Spinal cord (tissue), 10 donors: ENCODE results near the gene C11orf68. TPM values are rescaled to one million over a fixed set of nuclear protein-coding genes. Genes with fewer than 3 reads are reported as not detected.
A peak's percentile ranks its signal among the peaks of the same experiment; 100 is the strongest.

Experiments used
- DNase-seq, 6 donors: peaks; one replicate each; pipeline versions ENCODE4 v3.0.0 to v3.0.0-alpha.2; 2013 to 2015; ENCODE audit warnings: low spot score in 6 of 6, low read depth in 4 of 6
- H3K27ac ChIP-seq: one replicate; pipeline ENCODE4 v1.5.1; 2013; ENCODE audit warnings: low read depth, low read length, control low read depth
- H3K27me3 ChIP-seq: one replicate; pipeline ENCODE4 v1.6.1; 2013; ENCODE audit warnings: low read length; ENCODE audit not compliant: control insufficient read depth, insufficient read depth
- H3K36me3 ChIP-seq: one replicate; pipeline ENCODE4 v1.6.1; 2013; ENCODE audit warnings: low read length; ENCODE audit not compliant: control insufficient read depth, insufficient read depth
- H3K4me1 ChIP-seq: one replicate; pipeline ENCODE4 v1.6.1; 2013; ENCODE audit warnings: low read length; ENCODE audit not compliant: control insufficient read depth, insufficient read depth
- H3K4me3 ChIP-seq: one replicate; pipeline ENCODE4 v1.5.1; 2013; ENCODE audit warnings: low read depth, low read length, control low read depth
- H3K9me3 ChIP-seq: one replicate; pipeline ENCODE4 v1.6.1; 2013; ENCODE audit warnings: low read length; ENCODE audit not compliant: control insufficient read depth, insufficient read depth
- WGBS: methylation state at CpG from one replicate; pipeline ENCODE4 v1.1.5; 2013; ENCODE audit warnings: missing lambda C conversion rate; ENCODE audit not compliant: insufficient coverage; 5-methylcytosine and 5-hydroxymethylcytosine counted together
- polyA plus RNA-seq, 2 donors: library from polyadenylated mRNA; unstranded; fragments of 120-200 nt; gene quantifications; one replicate each; pipeline ENCODE4 v1.2.1, GENCODE V29; 2013; ENCODE audit not compliant: insufficient read length in 2 of 2
- total RNA-seq, 2 donors: library from RNA; depleted of rRNA in 1 of 2; stranded (reverse); fragments of 120-200 nt in 1 of 2; fragments of >200 nt in 1 of 2; gene quantifications; one replicate each; pipeline versions ENCODE4 v1.2.3 to v1.2.4, GENCODE V29; 2013 to 2014
- donor health status: healthy.

The C11orf68 gene
- total and polyA plus RNA-seq, 4 donors: 13.9 to 66.2 (median 41.4) TPM

DNA sequence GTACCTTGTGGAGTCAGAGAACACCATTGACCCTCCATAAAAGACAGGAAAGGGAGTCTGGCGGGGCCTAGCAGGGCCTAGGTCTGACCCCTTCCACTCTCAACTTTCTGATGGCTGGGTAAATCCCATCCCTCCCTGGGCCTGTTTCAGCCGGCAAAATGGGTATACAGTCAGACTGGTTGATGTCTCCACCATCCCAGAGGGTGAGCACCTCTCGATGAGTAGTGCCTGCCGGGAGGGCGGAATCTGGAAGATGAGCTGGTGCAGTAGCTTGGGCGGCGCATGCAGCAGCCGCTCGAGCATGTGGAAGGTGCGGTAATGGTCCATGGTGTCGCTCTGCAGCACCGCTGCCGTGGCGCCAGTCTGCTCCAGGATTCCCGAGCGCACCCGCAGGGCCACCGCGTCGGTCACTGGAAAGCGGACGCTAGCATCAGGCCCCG, 31.1 kb downstream of the C11orf68 start:
- H3K4me1 ChIP-seq: peaks cover 59% of the 10 kb centered on the region
- peak overlapping the region; percentile 95 for H3K4me3 ChIP-seq
- H3K27ac ChIP-seq: peak overlapping the region; percentile 95
- DNase-seq: no peak
- peaks cover 48% of the 10 kb centered on the region for H3K36me3 ChIP-seq
- no peaks in the 10 kb centered on the region for H3K9me3 ChIP-seq
- H3K27me3 ChIP-seq: no peaks in the 10 kb centered on the region
- under 1% methylated on average over 22 of the region's 23 CpGs for WGBS

DNA sequence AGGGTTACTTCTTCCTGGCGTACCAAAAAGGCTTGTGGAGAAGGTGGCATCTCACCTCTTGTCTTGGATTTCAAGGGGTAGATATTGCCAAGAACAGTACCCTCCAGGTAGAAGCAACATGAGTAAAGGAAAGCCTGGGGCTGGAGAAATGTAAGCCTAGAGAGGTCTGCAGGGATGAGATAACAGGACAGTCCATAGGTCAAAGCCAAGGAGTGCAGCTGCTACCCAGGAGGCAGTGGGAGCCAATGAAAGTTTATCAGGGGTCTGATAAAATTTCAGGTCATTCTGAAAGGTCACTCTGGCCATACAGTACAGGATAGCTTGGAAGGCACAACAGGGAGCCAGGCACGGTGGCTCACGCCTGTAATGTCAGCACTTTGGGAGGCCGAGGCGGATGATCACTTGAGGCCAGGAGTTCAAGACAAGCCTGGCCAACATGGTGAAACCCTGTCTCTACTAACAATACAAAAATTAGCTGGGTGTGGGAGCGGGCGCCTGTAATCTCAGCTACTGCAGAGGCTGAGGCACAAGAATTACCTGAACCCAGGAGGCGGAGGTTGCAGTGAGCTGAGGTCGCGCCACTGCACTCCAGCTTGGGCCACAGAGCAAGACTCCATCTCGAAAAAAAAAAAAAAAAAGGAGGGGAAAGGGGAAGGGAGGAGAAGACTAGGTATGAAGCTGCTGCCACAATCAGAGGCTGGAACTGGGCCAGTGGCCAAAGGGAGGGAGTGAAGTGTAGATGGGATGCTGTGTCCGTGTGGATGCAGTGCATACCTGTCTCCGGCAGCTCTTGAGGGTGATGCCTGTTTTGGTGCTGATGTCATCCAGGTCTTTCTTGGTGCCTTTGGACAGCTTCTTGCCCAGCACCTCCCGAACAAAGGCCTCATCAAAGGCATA, 31.8 kb downstream of the C11orf68 start:
- no peak for DNase-seq
- 83% methylated on average over 13 of the region's 14 CpGs for WGBS
- H3K27ac ChIP-seq: no peak overlapping the region
- no peaks in the 10 kb centered on the region for H3K27me3 ChIP-seq
- peak overlapping the region; percentile 95 for H3K4me3 ChIP-seq
- peaks cover 52% of the 10 kb centered on the region for H3K4me1 ChIP-seq
- H3K36me3 ChIP-seq: peaks cover 54% of the 10 kb centered on the region
- no peaks in the 10 kb centered on the region for H3K9me3 ChIP-seq

DNA sequence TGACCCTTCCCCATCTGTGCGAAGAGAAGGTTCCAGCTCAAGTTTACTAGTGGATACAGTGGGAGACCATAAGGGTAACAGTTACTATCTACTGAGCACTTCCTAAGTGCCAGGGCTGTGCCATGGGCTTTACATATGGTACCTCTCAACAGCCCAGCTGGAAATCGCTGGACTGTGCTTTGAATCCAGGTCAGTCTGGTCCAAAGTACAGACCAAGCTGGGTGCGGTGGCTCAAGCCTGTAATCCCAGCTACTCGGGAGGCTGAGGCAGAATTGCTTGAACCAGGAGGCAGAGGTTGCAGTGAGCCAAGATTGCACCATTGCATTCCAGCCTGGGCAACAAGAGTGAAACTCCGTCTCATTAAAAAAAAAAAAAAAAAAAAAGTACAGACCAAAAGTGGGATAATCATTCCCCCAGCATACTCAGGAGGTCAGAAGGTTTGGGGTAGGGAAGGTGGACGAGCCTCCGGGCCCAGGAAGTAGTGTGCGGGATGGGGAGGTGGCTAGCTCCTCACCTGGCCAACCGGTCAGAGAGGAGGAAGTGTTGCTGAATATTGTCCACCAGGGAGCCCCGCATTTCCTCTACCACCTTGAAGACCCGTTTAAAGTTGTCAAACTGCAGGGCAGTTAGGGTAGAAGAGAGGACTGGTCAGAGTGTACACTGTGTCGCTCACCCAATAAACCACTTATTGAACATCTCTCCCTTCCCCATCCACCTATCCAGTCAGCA, 32.9 kb downstream of the C11orf68 start:
- WGBS: 100% methylated on average over 3 of the region's 12 CpGs
- no peak for DNase-seq
- H3K9me3 ChIP-seq: no peaks in the 10 kb centered on the region
- peaks cover 41% of the 10 kb centered on the region for H3K4me1 ChIP-seq
- no peak overlapping the region for H3K4me3 ChIP-seq
- no peak overlapping the region for H3K27ac ChIP-seq
- no peaks in the 10 kb centered on the region for H3K27me3 ChIP-seq
- peaks cover 63% of the 10 kb centered on the region for H3K36me3 ChIP-seq

DNA sequence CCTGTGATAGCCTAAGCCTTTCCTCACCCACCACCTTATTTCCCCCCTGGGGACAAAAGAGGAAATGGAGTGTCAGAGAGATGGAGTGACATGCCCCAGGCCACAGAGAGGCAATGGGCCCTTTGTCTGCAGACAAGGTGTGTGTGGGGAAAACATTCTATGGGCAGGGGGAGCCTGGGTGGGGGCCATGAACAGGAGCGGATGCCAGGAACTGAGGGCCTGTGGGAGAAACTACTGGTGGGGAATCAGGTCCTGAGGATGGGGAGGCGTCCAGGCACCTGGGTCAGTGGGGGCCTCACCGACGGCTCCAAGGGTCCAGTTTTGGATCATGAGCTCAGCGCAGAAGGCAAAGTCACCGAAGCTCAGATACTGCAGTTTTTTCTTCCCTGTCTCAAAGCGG, 33.6 kb downstream of the C11orf68 start:
- DNase-seq: no peak
- Histone ChIP-seq H3K4me1 (peaks cover 40% of the 10 kb centered on the region), H3K9me3 (no peaks in the 10 kb centered on the region), H3K27ac (no peak overlapping the region), H3K27me3 (no peaks in the 10 kb centered on the region), H3K36me3 (peaks cover 65% of the 10 kb centered on the region), H3K4me3 (no peak overlapping the region)
- 92% methylated on average over 7 of the region's 7 CpGs for WGBS

DNA sequence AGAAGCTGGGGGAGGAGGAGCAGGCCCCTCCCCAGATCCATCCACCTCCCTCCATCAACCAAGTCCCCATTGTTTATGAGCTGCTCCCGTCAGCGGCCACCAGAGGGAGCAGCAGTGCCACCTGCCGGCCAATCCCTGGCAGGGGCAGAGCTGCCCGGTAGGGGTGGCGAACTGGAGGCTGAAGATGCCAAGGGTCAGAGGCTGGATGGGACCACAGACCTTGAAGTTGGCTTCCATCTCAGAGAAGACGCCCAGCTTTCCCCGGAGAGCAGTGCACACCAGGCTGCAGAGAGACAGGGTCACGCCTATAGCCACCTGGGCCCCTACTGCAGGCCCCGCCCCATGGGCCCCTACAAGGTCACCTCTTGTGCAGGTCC, 34.2 kb downstream of the C11orf68 start:
- Histone ChIP-seq H3K4me1 (peaks cover 36% of the 10 kb centered on the region), H3K9me3 (no peaks in the 10 kb centered on the region), H3K27me3 (no peaks in the 10 kb centered on the region), H3K36me3 (peaks cover 65% of the 10 kb centered on the region), H3K27ac (no peak overlapping the region), H3K4me3 (no peak overlapping the region)
- 25% methylated on average over 9 of the region's 9 CpGs for WGBS
- DNase-seq: peak in 3 of 6 donors; percentile 52 to 84 (median 81)

DNA sequence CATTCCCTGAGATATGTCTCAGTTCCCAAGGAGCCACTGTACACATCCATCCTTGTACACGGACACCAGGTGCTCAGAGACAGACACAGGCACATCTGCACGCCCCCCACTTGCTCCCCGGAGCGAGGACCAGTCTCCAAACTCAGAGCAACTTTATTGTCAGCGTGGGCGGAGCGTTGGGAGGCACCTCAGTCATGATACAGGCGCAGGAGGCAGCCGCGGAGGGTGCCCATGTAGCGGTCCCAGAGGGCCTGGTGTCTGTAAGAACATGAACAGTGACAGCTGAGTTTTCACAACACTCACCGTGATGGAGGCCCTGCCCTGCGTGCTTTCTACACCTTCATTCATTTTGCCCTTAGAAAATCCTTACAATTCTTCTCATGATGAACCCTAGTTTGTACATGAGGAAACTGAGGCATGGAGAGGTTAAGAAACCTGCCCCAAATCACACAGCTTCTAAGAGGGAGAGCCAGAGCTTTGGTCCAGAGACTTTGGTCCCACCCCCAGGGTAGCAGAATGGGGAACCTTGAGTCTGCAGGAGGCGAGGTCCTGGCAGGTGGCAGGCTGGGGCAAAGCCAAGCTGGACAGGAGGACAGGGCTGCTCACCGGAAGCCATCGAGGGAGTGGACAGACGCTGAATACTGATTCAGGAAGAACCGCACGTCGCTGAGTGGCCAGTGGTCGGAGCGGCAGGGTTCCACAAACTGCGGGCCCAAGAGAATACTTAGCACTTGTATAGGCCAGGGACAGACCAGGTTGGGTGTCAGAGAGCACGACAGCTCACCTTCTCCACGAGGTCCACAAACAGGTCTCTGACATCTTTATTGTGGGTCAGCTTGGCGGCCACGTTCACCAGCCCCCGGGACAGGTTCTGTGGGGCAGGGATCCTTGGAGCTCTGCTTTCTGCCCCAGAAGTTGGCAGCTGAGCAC, 34.8 kb downstream of the C11orf68 start:
- WGBS: 85% methylated on average over 26 of the region's 28 CpGs
- no peaks in the 10 kb centered on the region for H3K27me3 ChIP-seq
- H3K9me3 ChIP-seq: no peaks in the 10 kb centered on the region
- peaks cover 65% of the 10 kb centered on the region for H3K36me3 ChIP-seq
- no peak overlapping the region for H3K27ac ChIP-seq
- no peak for DNase-seq
- H3K4me1 ChIP-seq: peaks cover 31% of the 10 kb centered on the region
- no peak overlapping the region for H3K4me3 ChIP-seq

DNA sequence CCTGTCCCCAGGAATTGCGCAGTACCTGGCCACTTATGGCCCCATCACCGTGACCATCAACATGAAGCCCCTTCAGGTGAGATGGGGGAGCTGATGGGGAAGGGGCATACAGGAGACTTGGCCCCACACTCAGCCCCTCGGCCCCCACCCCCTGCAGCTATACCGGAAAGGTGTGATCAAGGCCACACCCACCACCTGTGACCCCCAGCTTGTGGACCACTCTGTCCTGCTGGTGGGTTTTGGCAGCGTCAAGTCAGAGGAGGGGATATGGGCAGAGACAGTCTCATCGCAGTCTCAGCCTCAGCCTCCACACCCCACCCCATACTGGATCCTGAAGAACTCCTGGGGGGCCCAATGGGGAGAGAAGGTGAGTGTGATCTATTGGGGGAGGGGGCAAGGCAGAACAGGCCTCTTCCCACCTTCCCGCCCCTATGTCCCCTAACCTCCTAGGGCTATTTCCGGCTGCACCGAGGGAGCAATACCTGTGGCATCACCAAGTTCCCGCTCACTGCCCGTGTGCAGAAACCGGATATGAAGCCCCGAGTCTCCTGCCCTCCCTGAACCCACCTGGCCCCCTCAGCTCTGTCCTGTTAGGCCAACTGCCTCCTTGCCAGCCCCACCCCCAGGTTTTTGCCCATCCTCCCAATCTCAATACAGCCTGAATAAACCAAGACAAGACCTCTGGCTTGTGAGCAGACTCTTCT, 35.7 kb downstream of the C11orf68 start:
- no peak overlapping the region for H3K27ac ChIP-seq
- H3K4me3 ChIP-seq: no peak overlapping the region
- H3K9me3 ChIP-seq: no peaks in the 10 kb centered on the region
- 95% methylated on average over 8 of the region's 13 CpGs for WGBS
- no peak for DNase-seq
- H3K4me1 ChIP-seq: peaks cover 25% of the 10 kb centered on the region
- H3K27me3 ChIP-seq: no peaks in the 10 kb centered on the region
- peaks cover 65% of the 10 kb centered on the region for H3K36me3 ChIP-seq

DNA sequence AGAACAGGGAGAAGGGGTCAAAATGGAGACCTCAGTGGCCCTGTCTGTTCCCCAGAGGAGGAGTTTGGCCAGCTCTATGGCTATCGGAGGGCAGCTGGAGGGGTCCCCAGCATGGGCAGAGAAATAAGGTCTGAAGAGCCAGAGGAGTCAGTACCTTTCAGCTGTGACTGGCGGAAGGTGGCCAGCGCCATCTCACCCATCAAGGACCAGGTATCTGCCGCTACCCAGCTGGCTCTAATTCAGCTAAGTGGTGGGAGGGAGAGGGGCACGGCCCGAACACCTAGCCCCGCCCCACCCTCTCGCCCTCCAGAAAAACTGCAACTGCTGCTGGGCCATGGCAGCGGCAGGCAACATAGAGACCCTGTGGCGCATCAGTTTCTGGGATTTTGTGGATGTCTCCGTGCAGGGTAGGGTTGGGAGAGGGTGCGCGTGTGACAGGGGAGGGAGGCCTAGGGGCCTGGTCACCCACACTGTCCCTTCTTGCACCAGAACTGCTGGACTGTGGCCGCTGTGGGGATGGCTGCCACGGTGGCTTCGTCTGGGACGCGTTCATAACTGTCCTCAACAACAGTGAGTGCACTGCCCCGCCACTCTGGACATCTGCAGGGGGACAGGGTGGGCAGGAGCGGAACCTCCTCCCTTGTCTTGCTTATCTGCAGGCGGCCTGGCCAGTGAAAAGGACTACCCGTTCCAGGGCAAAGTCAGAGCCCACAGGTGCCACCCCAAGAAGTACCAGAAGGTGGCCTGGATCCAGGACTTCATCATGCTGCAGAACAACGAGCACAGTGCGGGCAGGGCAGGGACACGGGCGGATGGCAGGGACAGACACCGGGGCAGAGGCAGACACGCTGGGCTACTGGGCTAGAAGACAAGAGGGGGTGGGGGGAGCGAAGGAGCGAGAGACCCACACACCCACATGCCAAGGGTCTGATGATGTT, 36.5 kb downstream of the C11orf68 start:
- WGBS: 95% methylated on average over 26 of the region's 30 CpGs
- H3K27ac ChIP-seq: no peak overlapping the region

More for the DNA sequence above, 36.5 kb downstream of the C11orf68 start:
- no peaks in the 10 kb centered on the region for H3K9me3 ChIP-seq
- H3K4me1 ChIP-seq: peaks cover 18% of the 10 kb centered on the region
- no peaks in the 10 kb centered on the region for H3K27me3 ChIP-seq
- peaks cover 65% of the 10 kb centered on the region for H3K36me3 ChIP-seq
- DNase-seq: no peak
- no peak overlapping the region for H3K4me3 ChIP-seq
